ENCODE data around the gene MPIG6B.

- TF ChIP-seq CTCF (IDR thresholded peaks at IDR 0.05) (no peak), EZH2phosphoT487 (IDR thresholded peaks at IDR 0.05) (no peak), EZH2 (IDR thresholded peaks at IDR 0.05) (no peak)
Observed at GRCh38 chr6:31705931-31706330, 17.2 kb upstream of the MPIG6B start.

Data from neural progenitor cell (in vitro differentiated cells).